PFSK-1 (cell line): ENCODE results near the gene MYDGF.

Experiments
- POLR2AphosphoS5 ChIP-seq: IDR thresholded peaks from 2 replicates; pipeline ENCODE4 v1.6.1; 2012; ENCODE audit warnings: low read depth, mild to moderate bottlenecking, control low read depth, low read length, moderate library complexity
- SIN3A ChIP-seq: IDR thresholded peaks from 2 replicates; pipeline ENCODE4 v1.6.1; 2012; ENCODE audit warnings: mild to moderate bottlenecking, low read length, moderate library complexity, borderline replicate concordance; ENCODE audit not compliant: insufficient read depth
- TAF1 ChIP-seq: IDR thresholded peaks from 2 replicates; pipeline ENCODE4 v1.6.1; 2012; ENCODE audit warnings: low read length, control low read depth, borderline replicate concordance; ENCODE audit not compliant: insufficient read depth
- TF ChIP-seq, protein P1 (sequence below), 2 experiments: IDR thresholded peaks; 2 replicates each; pipeline versions ENCODE4 v1.6.1 to v1.8.0; 2011 to 2012; ENCODE audit warnings: low read depth in 2 of 2, low read length in 2 of 2, control low read depth in 1 of 2, inconsistent platforms in 1 of 2, mild to moderate bottlenecking in 1 of 2, moderate library complexity in 1 of 2; ENCODE audit not compliant: insufficient read depth in 1 of 2

- TF ChIP-seq, protein P1, sequence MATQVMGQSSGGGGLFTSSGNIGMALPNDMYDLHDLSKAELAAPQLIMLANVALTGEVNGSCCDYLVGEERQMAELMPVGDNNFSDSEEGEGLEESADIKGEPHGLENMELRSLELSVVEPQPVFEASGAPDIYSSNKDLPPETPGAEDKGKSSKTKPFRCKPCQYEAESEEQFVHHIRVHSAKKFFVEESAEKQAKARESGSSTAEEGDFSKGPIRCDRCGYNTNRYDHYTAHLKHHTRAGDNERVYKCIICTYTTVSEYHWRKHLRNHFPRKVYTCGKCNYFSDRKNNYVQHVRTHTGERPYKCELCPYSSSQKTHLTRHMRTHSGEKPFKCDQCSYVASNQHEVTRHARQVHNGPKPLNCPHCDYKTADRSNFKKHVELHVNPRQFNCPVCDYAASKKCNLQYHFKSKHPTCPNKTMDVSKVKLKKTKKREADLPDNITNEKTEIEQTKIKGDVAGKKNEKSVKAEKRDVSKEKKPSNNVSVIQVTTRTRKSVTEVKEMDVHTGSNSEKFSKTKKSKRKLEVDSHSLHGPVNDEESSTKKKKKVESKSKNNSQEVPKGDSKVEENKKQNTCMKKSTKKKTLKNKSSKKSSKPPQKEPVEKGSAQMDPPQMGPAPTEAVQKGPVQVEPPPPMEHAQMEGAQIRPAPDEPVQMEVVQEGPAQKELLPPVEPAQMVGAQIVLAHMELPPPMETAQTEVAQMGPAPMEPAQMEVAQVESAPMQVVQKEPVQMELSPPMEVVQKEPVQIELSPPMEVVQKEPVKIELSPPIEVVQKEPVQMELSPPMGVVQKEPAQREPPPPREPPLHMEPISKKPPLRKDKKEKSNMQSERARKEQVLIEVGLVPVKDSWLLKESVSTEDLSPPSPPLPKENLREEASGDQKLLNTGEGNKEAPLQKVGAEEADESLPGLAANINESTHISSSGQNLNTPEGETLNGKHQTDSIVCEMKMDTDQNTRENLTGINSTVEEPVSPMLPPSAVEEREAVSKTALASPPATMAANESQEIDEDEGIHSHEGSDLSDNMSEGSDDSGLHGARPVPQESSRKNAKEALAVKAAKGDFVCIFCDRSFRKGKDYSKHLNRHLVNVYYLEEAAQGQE (IDR thresholded peaks at IDR 0.05; ENCODE audit: insufficient read depth in 1 of 2, low read depth in 2 of 2, low read length in 2 of 2), result no peak
- TF ChIP-seq POLR2AphosphoS5 (no peak), SIN3A (no peak), TAF1 (no peak)
Measured at GRCh38 chr19:4649392-4650047, 20.6 kb downstream of the MYDGF start.
